Stimulated activated naive CD4-positive, alpha-beta T cell treated with Interleukin-2 at 50 U/mL for 16 hours (primary cell): ENCODE data around the gene KNOP1.
"Not testable (repeated sequence)": the region's sequence is repeated elsewhere in the genome, so short reads cannot be mapped to it uniquely, and the experiment has no call there.

ENCODE experiments used
- DNase-seq: peaks from one replicate; lab custom pipeline; 2025; lab: John Stamatoyannopoulos, UW

The KNOP1 gene

GRCh38 chr16:19741354-19741753 is 23.3 kb upstream of the KNOP1 start:
- no peak for DNase-seq

- no peak for DNase-seq
These were observed 19.4 kb upstream of the KNOP1 start for GRCh38 chr16:19737306-19738038.

DNA sequence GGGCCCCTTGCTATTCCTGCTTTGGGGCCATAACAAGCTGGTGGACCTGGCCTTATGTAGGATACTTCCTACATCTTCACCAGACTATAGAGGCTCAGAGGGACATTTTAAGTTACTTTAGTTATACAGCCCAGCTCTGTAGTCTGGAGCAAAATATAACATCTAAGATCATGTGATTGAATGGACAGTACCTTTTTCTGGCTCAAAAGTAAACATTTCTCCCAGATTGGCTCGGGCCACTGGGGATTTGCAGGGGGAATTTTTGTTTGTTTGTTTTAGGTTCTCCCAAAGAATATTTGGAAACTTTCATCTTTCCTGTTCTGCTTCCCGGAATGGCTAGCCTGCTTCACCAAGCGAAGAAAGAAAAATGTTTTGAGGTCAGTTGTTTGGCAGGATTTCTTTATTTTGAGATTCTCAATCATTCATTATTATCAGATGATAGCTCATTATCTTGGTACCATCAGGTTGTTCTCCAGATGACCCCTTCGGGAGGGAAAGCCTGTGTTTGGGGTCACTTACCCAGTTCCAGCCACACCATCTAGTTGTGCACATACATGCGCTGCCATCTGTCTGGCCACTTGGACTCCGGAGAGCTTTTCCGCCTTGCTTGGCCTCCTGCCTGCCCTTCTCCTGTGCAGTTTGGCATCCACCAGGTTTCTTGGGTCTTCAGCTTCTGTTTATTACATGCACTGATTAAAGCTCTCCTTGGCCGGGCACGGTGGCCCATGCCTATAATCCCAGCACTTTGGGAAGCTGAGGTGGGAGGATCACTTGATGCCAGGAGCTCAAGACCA is 17.2 kb upstream of the KNOP1 start:
- DNase-seq: no peak

- no peak for DNase-seq
These were observed 15.5 kb upstream of the KNOP1 start for GRCh38 chr16:19733551-19733950.

GRCh38 chr16:19728636-19728965 is 10.6 kb upstream of the KNOP1 start:
- DNase-seq: no peak

GRCh38 chr16:19722981-19723380 is 5.0 kb upstream of the KNOP1 start:
- no peak for DNase-seq

GRCh38 chr16:19722269-19722952 is 4.4 kb upstream of the KNOP1 start:
- no peak for DNase-seq

DNA sequence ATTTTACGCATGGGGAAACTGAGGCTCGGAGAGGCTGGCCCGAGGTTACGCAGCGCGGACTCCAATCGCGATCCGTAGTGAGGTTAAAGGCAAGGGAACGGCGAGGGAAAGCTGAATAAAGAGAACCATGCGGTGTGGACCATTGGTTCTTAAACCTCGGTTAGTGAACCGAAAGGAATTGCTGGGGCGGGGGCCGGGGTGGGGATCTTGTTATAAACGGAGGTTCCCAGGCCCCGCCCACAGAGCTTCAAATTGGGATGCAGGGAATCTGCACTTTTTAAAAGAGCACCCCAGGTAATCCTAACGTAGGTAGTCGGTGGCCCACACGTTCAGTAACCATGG is 568 bp upstream of the KNOP1 start:
- DNase-seq: no peak

- no peak for DNase-seq
These were observed 713 bp downstream of the KNOP1 start for GRCh38 chr16:19717314-19717713.

DNA sequence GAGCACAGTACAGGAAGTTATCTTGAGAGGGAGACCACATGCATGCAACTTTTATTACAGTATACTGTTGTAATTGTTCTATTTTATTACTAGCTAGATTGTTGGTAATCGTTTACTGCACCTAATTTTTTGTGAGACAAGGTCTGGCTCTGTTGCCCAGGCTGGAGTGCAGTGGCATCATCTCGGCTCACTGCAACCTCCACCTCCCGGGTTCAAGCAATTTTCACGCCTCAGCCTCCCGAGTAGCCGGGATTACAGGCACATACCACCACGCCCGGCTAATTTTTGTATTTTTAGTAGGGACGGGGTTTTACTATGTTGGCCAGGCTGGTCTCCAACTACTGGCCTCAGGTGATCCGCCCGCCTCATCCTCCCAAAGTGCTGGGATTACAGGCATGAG is 1.3 kb downstream of the KNOP1 start:
- DNase-seq: not testable (repeated sequence)

DNA sequence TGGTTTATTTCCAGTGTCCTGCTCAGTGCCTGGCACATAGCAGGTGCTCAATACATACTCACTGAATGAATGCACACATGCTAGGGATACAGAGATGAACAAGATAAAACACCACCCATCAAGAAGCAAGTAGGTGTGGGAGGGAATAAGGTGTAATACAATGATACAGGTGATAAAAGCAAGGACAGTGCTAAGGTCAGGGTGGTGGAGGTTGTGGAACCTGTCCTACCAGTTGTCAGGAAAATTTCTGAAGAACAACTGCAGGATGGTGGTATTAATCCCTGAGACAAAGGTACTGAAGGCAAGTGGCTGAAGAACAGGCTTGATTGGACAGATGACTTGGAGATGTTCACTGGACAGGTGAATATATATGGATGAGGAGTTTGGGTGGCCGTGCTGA is 1.8 kb downstream of the KNOP1 start:
- DNase-seq: no peak

GRCh38 chr16:19715566-19715965 is 2.5 kb downstream of the KNOP1 start:
- DNase-seq: no peak

GRCh38 chr16:19713697-19714096 is 4.3 kb downstream of the KNOP1 start:
- DNase-seq: no peak

DNA sequence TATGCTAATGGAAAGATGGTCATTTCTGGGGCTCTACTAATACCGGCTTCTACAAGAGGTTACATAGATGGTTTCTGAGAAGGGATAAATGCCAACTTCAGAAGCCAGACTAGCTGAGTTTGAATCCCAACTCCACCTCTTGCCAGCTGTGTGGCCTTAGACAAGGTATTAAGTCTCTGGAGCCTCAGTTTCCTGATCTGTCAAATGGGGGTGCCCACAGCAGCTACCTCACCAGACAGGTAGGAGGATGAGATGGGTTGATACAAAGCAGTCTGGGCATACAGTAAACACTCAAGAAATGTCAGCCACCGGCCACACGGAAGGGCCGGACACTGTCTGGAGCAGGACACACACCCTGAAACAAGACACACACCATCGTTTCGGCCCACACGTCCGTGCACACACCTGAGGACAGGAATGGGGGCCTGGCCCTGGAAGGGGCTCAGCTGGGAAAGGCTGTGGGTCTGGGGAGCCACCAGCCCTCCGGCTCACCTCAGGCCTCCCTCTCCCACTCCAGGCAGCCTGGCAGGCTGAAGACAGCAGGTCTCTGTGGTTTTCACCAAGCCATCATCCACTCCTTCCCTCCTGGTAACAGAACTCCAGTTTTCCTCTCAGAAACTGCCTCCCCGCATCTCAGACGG is 5.5 kb downstream of the KNOP1 start:
- no peak for DNase-seq

DNA sequence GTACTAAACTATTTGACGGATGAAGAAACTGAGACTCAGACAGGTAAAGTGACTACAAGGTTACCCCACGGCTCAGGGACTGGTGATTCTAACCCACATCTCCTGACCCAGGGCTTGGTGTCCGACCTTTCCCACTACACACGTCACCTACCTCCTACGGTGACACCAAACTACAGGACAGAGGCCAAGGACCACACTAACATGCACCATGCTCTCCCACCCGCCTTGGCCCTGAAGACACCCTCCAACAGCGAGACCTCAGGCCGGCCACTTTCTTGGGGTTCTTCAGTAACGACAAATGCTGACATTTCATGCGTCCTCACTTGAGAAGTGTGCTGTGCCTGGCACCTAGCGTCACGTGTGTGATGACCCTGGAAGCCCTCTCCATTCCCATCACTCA is 6.4 kb downstream of the KNOP1 start:
- DNase-seq: no peak

- DNase-seq: no peak
These were observed 7.0 kb downstream of the KNOP1 start for GRCh38 chr16:19710991-19711545.

GRCh38 chr16:19710191-19710908 is 7.7 kb downstream of the KNOP1 start:
- no peak for DNase-seq

DNA sequence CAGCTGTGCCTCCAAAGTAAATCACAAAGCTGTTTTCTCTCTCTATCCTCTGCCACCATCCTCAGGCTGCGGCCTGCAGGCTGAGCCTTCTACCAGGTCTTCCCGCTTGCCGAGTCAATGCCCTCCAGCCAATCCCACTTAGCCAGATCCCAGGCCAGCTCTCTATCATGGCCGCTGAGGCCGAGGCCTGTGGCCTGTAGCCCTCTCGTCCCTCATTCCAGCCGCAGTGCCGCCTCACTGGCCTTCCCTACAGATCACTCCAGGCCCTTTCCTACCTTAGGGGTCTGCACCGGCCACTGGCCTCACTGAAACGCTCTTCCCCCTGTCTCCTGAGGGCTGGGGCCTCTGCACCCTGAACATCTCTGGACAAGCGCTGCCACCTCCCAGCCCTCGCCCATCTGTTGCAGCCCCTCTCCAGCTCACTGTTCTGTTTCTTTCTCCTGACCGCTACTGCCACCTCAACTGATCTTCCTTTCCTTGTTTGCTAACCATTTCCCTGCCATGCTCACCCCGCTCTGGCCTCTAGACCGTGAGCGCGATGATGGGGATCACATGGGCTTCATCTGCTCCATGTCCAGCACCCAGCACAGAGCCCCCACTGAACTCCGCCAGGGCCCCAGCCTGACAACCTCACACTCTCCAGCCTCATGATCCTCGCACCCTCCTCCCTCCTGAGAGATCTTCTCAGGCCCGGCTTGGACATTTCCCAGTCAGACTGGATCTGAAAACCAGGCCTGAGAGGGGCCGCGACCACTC is 8.5 kb downstream of the KNOP1 start:
- no peak for DNase-seq

- DNase-seq: no peak
These were observed 9.5 kb downstream of the KNOP1 start for GRCh38 chr16:19708296-19709205.
